Naive B cell (primary cell): ENCODE data around the gene MINAR1. TPM values are rescaled to one million over a fixed set of nuclear protein-coding genes. Genes with fewer than 3 reads are reported as not detected.
"Not testable (repeated sequence)": the region's sequence is repeated elsewhere in the genome, so short reads cannot be mapped to it uniquely, and the experiment has no call there.

Experiments
- ATAC-seq, 2 donors: fragments of 150-1000 bp; cut with Tn5 transposase; 2 replicates each; pipeline ENCODE4 v1.10.0; 2021; ENCODE audit warnings: low read depth in 2 of 2, mild to moderate bottlenecking in 2 of 2, moderate library complexity in 2 of 2
- DNase-seq: peaks from one replicate; pipeline ENCODE4 v3.0.0; 2022
- H3K27ac Mint-ChIP-seq, 6 donors: one replicate each; pipeline ENCODE4 v1.8.0; 2020 to 2022; ENCODE audit warnings: mild to moderate bottlenecking in 6 of 6, mixed read lengths in 6 of 6, moderate library complexity in 5 of 6, inconsistent platforms in 2 of 6
- H3K27me3 Mint-ChIP-seq, 3 donors: one replicate each; pipeline ENCODE4 v1.8.0; 2021 to 2022; ENCODE audit warnings: mixed read lengths in 3 of 3, mild to moderate bottlenecking in 1 of 3
- H3K36me3 Mint-ChIP-seq, 2 donors: one replicate each; pipeline ENCODE4 v1.8.0; 2020 to 2022; ENCODE audit warnings: mixed read lengths in 2 of 2, inconsistent platforms in 1 of 2, mild to moderate bottlenecking in 1 of 2
- H3K4me1 Mint-ChIP-seq, 3 donors: one replicate each; pipeline ENCODE4 v1.8.0; 2020 to 2022; ENCODE audit warnings: mixed read lengths in 3 of 3, inconsistent platforms in 1 of 3, mild to moderate bottlenecking in 1 of 3, moderate library complexity in 1 of 3
- H3K4me3 Mint-ChIP-seq, 8 donors: one replicate each; pipeline ENCODE4 v1.8.0; 2020 to 2022; ENCODE audit warnings: mild to moderate bottlenecking in 8 of 8, mixed read lengths in 8 of 8, moderate library complexity in 8 of 8, inconsistent platforms in 2 of 8
- H3K9me3 Mint-ChIP-seq, 7 donors: one replicate each; pipeline ENCODE4 v1.8.0; 2020 to 2022; ENCODE audit warnings: mixed read lengths in 7 of 7, mild to moderate bottlenecking in 5 of 7, inconsistent platforms in 2 of 7, moderate library complexity in 1 of 7
- polyA plus RNA-seq, 6 donors: library from polyadenylated mRNA; unstranded; fragments of 300-500 nt; fragmentation: Illumina TruSeq; gene quantifications; one replicate each; pipeline ENCODE4 v1.2.3, GENCODE V29; 2021; ENCODE audit warnings: low read depth in 6 of 6

The MINAR1 gene
- polyA plus RNA-seq, 6 donors from 2014 or later = 0.13 TPM; not detected in 5

GRCh38 chr15:79412429-79412828 lies 19.7 kb upstream of the MINAR1 start:
- DNase-seq (no peak), ATAC-seq (no peak)
- Mint-ChIP-seq H3K27ac (no peak overlapping the region), H3K27me3 (peaks cover 0 to 7% (median 0%) of the 10 kb centered on the region in 3 donors), H3K36me3 (peaks cover 12 to 15% of the 10 kb centered on the region in 2 donors), H3K4me3 (no peak overlapping the region), H3K4me1 (peaks cover 0 to 3% (median 0%) of the 10 kb centered on the region in 3 donors), H3K9me3 (no peaks in the 10 kb centered on the region)

GRCh38 chr15:79416876-79417275 lies 15.3 kb upstream of the MINAR1 start:
- no peak overlapping the region for H3K27ac Mint-ChIP-seq
- H3K4me1 Mint-ChIP-seq = no peaks in the 10 kb centered on the region
- H3K27me3 Mint-ChIP-seq = peaks cover 0 to 5% (median 0%) of the 10 kb centered on the region in 3 donors
- no peak for ATAC-seq
- DNase-seq = no peak
- peaks cover 10 to 12% of the 10 kb centered on the region in 2 donors for H3K36me3 Mint-ChIP-seq
- no peak overlapping the region for H3K4me3 Mint-ChIP-seq
- H3K9me3 Mint-ChIP-seq = no peaks in the 10 kb centered on the region

- ATAC-seq (no peak), DNase-seq (no peak)
- no peaks in the 10 kb centered on the region for H3K9me3 Mint-ChIP-seq
- H3K27ac Mint-ChIP-seq = peak overlapping the region in 1 of 6 donors; percentile 8
- H3K27me3 Mint-ChIP-seq = peaks cover 0 to 5% (median 0%) of the 10 kb centered on the region in 3 donors
- no peaks in the 10 kb centered on the region for H3K4me1 Mint-ChIP-seq
- H3K4me3 Mint-ChIP-seq = no peak overlapping the region
- H3K36me3 Mint-ChIP-seq = no peaks in the 10 kb centered on the region
Measured at GRCh38 chr15:79418693-79419279, 13.3 kb upstream of the MINAR1 start.

- H3K9me3 Mint-ChIP-seq = peaks cover 0 to 9% (median 0%) of the 10 kb centered on the region in 7 donors
- peaks cover 0 to 8% of the 10 kb centered on the region in 2 donors for H3K36me3 Mint-ChIP-seq
- no peak for ATAC-seq
- peaks cover 0 to 4% (median 0%) of the 10 kb centered on the region in 3 donors for H3K4me1 Mint-ChIP-seq
- no peak overlapping the region for H3K27ac Mint-ChIP-seq
- H3K27me3 Mint-ChIP-seq = peaks cover 23 to 47% (median 43%) of the 10 kb centered on the region in 3 donors
- peak overlapping the region in 1 of 8 donors; percentile 42 for H3K4me3 Mint-ChIP-seq
- no peak for DNase-seq
Measured at GRCh38 chr15:79425591-79426295, 6.4 kb upstream of the MINAR1 start.

- H3K27ac Mint-ChIP-seq, H3K4me3 Mint-ChIP-seq, ATAC-seq: not testable (repeated sequence)
Measured at GRCh38 chr15:79426899-79427298, 5.2 kb upstream of the MINAR1 start.

GRCh38 chr15:79427781-79428598 lies 4.1 kb upstream of the MINAR1 start:
- H3K4me3 Mint-ChIP-seq = no peak overlapping the region
- ATAC-seq = no peak
- no peak overlapping the region for H3K27ac Mint-ChIP-seq
- peaks cover 0 to 8% of the 10 kb centered on the region in 2 donors for H3K36me3 Mint-ChIP-seq
- H3K27me3 Mint-ChIP-seq = peaks cover 28 to 57% (median 56%) of the 10 kb centered on the region in 3 donors
- H3K4me1 Mint-ChIP-seq = peaks cover 5 to 11% (median 6%) of the 10 kb centered on the region in 3 donors
- peaks cover 0 to 9% (median 0%) of the 10 kb centered on the region in 7 donors for H3K9me3 Mint-ChIP-seq
- DNase-seq = no peak

More at GRCh38 chr15:79426899-79427298, 5.2 kb upstream of the MINAR1 start:
- peaks cover 5 to 11% (median 6%) of the 10 kb centered on the region in 3 donors for H3K4me1 Mint-ChIP-seq
- DNase-seq, H3K9me3 Mint-ChIP-seq, H3K36me3 Mint-ChIP-seq: not testable (repeated sequence)
- H3K27me3 Mint-ChIP-seq = peaks cover 23 to 51% (median 49%) of the 10 kb centered on the region in 3 donors

- H3K4me1 Mint-ChIP-seq = peaks cover 5 to 11% (median 6%) of the 10 kb centered on the region in 3 donors
- peaks cover 0 to 9% (median 0%) of the 10 kb centered on the region in 7 donors for H3K9me3 Mint-ChIP-seq
- H3K4me3 Mint-ChIP-seq = peak overlapping the region in 3 of 8 donors; percentile 25 to 58 (median 44)
- peaks cover 52 to 81% (median 78%) of the 10 kb centered on the region in 3 donors for H3K27me3 Mint-ChIP-seq
- DNase-seq (no peak), ATAC-seq (no peak)
- no peaks in the 10 kb centered on the region for H3K36me3 Mint-ChIP-seq
- peak overlapping the region in 1 of 6 donors; percentile 35 for H3K27ac Mint-ChIP-seq
Measured at GRCh38 chr15:79430901-79431635, 1.1 kb upstream of the MINAR1 start.

GRCh38 chr15:79432345-79433275 lies 474 bp downstream of the MINAR1 start:
- ATAC-seq (no peak), DNase-seq (no peak)
- Mint-ChIP-seq H3K9me3 (no peaks in the 10 kb centered on the region), H3K36me3 (no peaks in the 10 kb centered on the region), H3K27me3 (peaks cover 61 to 90% (median 84%) of the 10 kb centered on the region in 3 donors), H3K4me1 (peaks cover 6 to 11% (median 9%) of the 10 kb centered on the region in 3 donors), H3K27ac (no peak overlapping the region), H3K4me3 (peak overlapping the region in 1 of 8 donors; percentile 8)

- no peak overlapping the region for H3K27ac Mint-ChIP-seq
- no peak for DNase-seq
- no peak for ATAC-seq
- no peak overlapping the region for H3K4me3 Mint-ChIP-seq
- no peaks in the 10 kb centered on the region for H3K9me3 Mint-ChIP-seq
- peaks cover 6 to 11% (median 9%) of the 10 kb centered on the region in 3 donors for H3K4me1 Mint-ChIP-seq
- no peaks in the 10 kb centered on the region for H3K36me3 Mint-ChIP-seq
- H3K27me3 Mint-ChIP-seq = peaks cover 55 to 82% (median 77%) of the 10 kb centered on the region in 3 donors
Measured at GRCh38 chr15:79433276-79433990, 1.3 kb downstream of the MINAR1 start.

- H3K4me3 Mint-ChIP-seq = no peak overlapping the region
- no peak for DNase-seq
- H3K4me1 Mint-ChIP-seq = peaks cover 6 to 11% (median 9%) of the 10 kb centered on the region in 3 donors
- no peak overlapping the region for H3K27ac Mint-ChIP-seq
- H3K36me3 Mint-ChIP-seq = no peaks in the 10 kb centered on the region
- peaks cover 53 to 73% (median 69%) of the 10 kb centered on the region in 3 donors for H3K27me3 Mint-ChIP-seq
- no peaks in the 10 kb centered on the region for H3K9me3 Mint-ChIP-seq
- ATAC-seq = no peak
Measured at GRCh38 chr15:79434361-79434760, 2.2 kb downstream of the MINAR1 start.

GRCh38 chr15:79436037-79436780 lies 4.1 kb downstream of the MINAR1 start:
- no peak overlapping the region for H3K4me3 Mint-ChIP-seq

More at GRCh38 chr15:79436037-79436780, 4.1 kb downstream of the MINAR1 start:
- DNase-seq = no peak
- H3K27me3 Mint-ChIP-seq = peaks cover 40 to 54% (median 52%) of the 10 kb centered on the region in 3 donors
- H3K4me1 Mint-ChIP-seq = peaks cover 3 to 8% (median 3%) of the 10 kb centered on the region in 3 donors
- H3K9me3 Mint-ChIP-seq = no peaks in the 10 kb centered on the region
- H3K36me3 Mint-ChIP-seq = no peaks in the 10 kb centered on the region
- H3K27ac Mint-ChIP-seq = peak overlapping the region in 1 of 6 donors; percentile 15
- no peak for ATAC-seq
